Caco-2 (cell line): ENCODE measurements around the gene KCNJ1. TPM values are rescaled to one million over a fixed set of nuclear protein-coding genes. Genes with fewer than 3 reads are reported as not detected.

Source experiments
- BruUV-seq: library from RNA; stranded (reverse); fragments of 400-500 nt; replicated peaks from 2 replicates; lab custom pipeline; 2021; lab: Mats Ljungman, UMichigan
- CTCF ChIA-PET: fragments of 300-600 bp; sonication (Branson Sonifier 250); formaldehyde crosslinking; loops from one replicate; lab custom pipeline; 2022; ENCODE audit warnings: antibody characterized with exemption; lab: Charles Lee
- POLR2A ChIA-PET: fragments of 300-600 bp; sonication (Branson Sonifier 250); formaldehyde crosslinking; loops from one replicate; lab custom pipeline; 2022; ENCODE audit warnings: antibody characterized with exemption; lab: Charles Lee
- DNase-seq, 2 experiments: peaks; one replicate each; pipeline versions ENCODE4 v3.0.0 to v3.0.0-alpha.2; 2020 to 2022
- H3K27me3 ChIP-seq: replicated peaks from 2 replicates; pipeline ENCODE4 v1.6.0; 2011; ENCODE audit warnings: low read length; ENCODE audit not compliant: control insufficient read depth, insufficient read depth
- H3K36me3 ChIP-seq: 2 replicates; pipeline ENCODE4 v1.5.1; 2011; ENCODE audit warnings: low read length; ENCODE audit not compliant: control insufficient read depth, insufficient read depth
- H3K4me1 ChIP-seq: fragments of 250-450 bp; sonication (Bioruptor Pico); 2 replicates; pipeline ENCODE4 v1.5.1; 2020; ENCODE audit warnings: mild to moderate bottlenecking
- H3K4me3 ChIP-seq: 2 replicates; pipeline ENCODE4 v1.5.1; 2011; ENCODE audit warnings: low read depth, mild to moderate bottlenecking, control low read depth, low read length
- H3K9me3 ChIP-seq: fragments of 250-450 bp; sonication (Bioruptor Pico); 2 replicates; pipeline ENCODE4 v1.5.1; 2020; ENCODE audit warnings: mild to moderate bottlenecking, moderate library complexity
- H3K27ac Mint-ChIP-seq: one replicate; pipeline ENCODE4 v1.8.0; 2022; ENCODE audit warnings: mixed read lengths; ENCODE audit not compliant: unreplicated experiment
- H3K27me3 Mint-ChIP-seq: one replicate; pipeline ENCODE4 v1.8.0; 2022; ENCODE audit warnings: mixed read lengths; ENCODE audit not compliant: insufficient read depth, unreplicated experiment
- H3K36me3 Mint-ChIP-seq: one replicate; pipeline ENCODE4 v1.8.0; 2022; ENCODE audit warnings: mild to moderate bottlenecking, mixed read lengths; ENCODE audit not compliant: insufficient read depth, unreplicated experiment
- H3K4me1 Mint-ChIP-seq: one replicate; pipeline ENCODE4 v1.8.0; 2022; ENCODE audit warnings: low read depth, mixed read lengths; ENCODE audit not compliant: unreplicated experiment
- H3K4me3 Mint-ChIP-seq: one replicate; pipeline ENCODE4 v1.8.0; 2022; ENCODE audit warnings: mild to moderate bottlenecking, moderate library complexity, mixed read lengths; ENCODE audit not compliant: unreplicated experiment
- H3K9me3 Mint-ChIP-seq: one replicate; pipeline ENCODE4 v1.8.0; 2022; ENCODE audit warnings: mixed read lengths; ENCODE audit not compliant: unreplicated experiment
- CTCF ChIP-seq, 2 experiments: fragments of 200-600 bp in 1 of 2; IDR thresholded peaks; 1 replicate in 1 of 2; 2 replicates in 1 of 2; pipeline versions ENCODE4 v1.5.1 to v1.8.0; 2011 to 2022; ENCODE audit warnings: antibody characterized with exemption in 1 of 2, control low read depth in 1 of 2, inconsistent platforms in 1 of 2, low read depth in 1 of 2, low read length in 1 of 2, mild to moderate bottlenecking in 1 of 2, moderate library complexity in 1 of 2; ENCODE audit not compliant: insufficient read depth in 1 of 2, severe bottlenecking in 1 of 2, unreplicated experiment in 1 of 2
- intact Hi-C: fragments of 100-400 bp; cut with micrococcal nuclease; formaldehyde crosslinking; loops from one replicate; pipeline ENCODE4 v1.10.0; 2022; ENCODE audit not compliant: unreplicated experiment
- total RNA-seq: library from RNA; stranded (reverse); gene quantifications from 2 replicates; pipeline ENCODE4 v1.2.3, GENCODE V29; 2022

The KCNJ1 gene
- total RNA-seq, 1 experiment from 2014 or later, result not detected

GRCh38 chr11:128843198-128843785 lies 23.8 kb downstream of the KCNJ1 start:
- H3K27ac Mint-ChIP-seq, result no peak overlapping the region
- H3K36me3 ChIP-seq, result no peaks in the 10 kb centered on the region
- intact Hi-C loops, result no loop called here
- DNase-seq, result no peak
- H3K4me3 ChIP-seq, result no peak overlapping the region
- BruUV-seq, result no TSS peak
- no peak overlapping the region for H3K4me3 Mint-ChIP-seq
- no peaks in the 10 kb centered on the region for H3K4me1 ChIP-seq
- POLR2A ChIA-PET, result no interaction called here
- H3K9me3 ChIP-seq, result peaks cover 3% of the 10 kb centered on the region
- no peaks in the 10 kb centered on the region for H3K9me3 Mint-ChIP-seq
- CTCF ChIA-PET, result no interaction called here
- peaks cover 2% of the 10 kb centered on the region for H3K27me3 Mint-ChIP-seq
- TF ChIP-seq CTCF (IDR thresholded peaks at IDR 0.05; ENCODE audit: insufficient read depth in 1 of 2, low read depth in 1 of 2, low read length in 1 of 2, severe bottlenecking in 1 of 2, unreplicated experiment in 1 of 2), result no peak
- H3K27me3 ChIP-seq, result no peaks in the 10 kb centered on the region
- H3K4me1 Mint-ChIP-seq, result no peaks in the 10 kb centered on the region
- no peaks in the 10 kb centered on the region for H3K36me3 Mint-ChIP-seq

- H3K27me3 ChIP-seq, result no peaks in the 10 kb centered on the region
- H3K4me1 ChIP-seq, result peaks cover 1% of the 10 kb centered on the region
- peaks cover 3% of the 10 kb centered on the region; the same call in 1 of the 2 replicates for H3K9me3 ChIP-seq
- Mint-ChIP-seq H3K4me1 (no peaks in the 10 kb centered on the region), H3K4me3 (no peak overlapping the region), H3K36me3 (no peaks in the 10 kb centered on the region), H3K27ac (no peak overlapping the region), H3K27me3 (peaks cover 2% of the 10 kb centered on the region), H3K9me3 (no peaks in the 10 kb centered on the region)
- ChIA-PET CTCF (no interaction called here), POLR2A (no interaction called here)
- DNase-seq, result no peak
- no peak overlapping the region for H3K4me3 ChIP-seq
- intact Hi-C loops, result no loop called here
- no peaks in the 10 kb centered on the region for H3K36me3 ChIP-seq
- no peak for TF ChIP-seq CTCF (IDR thresholded peaks at IDR 0.05; ENCODE audit: insufficient read depth in 1 of 2, low read depth in 1 of 2, low read length in 1 of 2, severe bottlenecking in 1 of 2, unreplicated experiment in 1 of 2)
- no TSS peak for BruUV-seq
These were observed 25.5 kb downstream of the KCNJ1 start for GRCh38 chr11:128841461-128842072.

- no TSS peak for BruUV-seq
- no peaks in the 10 kb centered on the region for H3K27me3 Mint-ChIP-seq
- Histone ChIP-seq H3K27me3 (no peaks in the 10 kb centered on the region), H3K36me3 (no peaks in the 10 kb centered on the region), H3K9me3 (peaks cover 3% of the 10 kb centered on the region; the same call in 1 of the 2 replicates), H3K4me3 (no peak overlapping the region), H3K4me1 (peaks cover 7% of the 10 kb centered on the region)
- H3K9me3 Mint-ChIP-seq, result no peaks in the 10 kb centered on the region
- no peak overlapping the region for H3K4me3 Mint-ChIP-seq
- intact Hi-C loops, result no loop called here
- no peak overlapping the region for H3K27ac Mint-ChIP-seq
- CTCF ChIA-PET, result no interaction called here
- no peak for DNase-seq
- H3K4me1 Mint-ChIP-seq, result peaks cover 7% of the 10 kb centered on the region
- no peak for TF ChIP-seq CTCF (IDR thresholded peaks at IDR 0.05; ENCODE audit: insufficient read depth in 1 of 2, low read depth in 1 of 2, low read length in 1 of 2, severe bottlenecking in 1 of 2, unreplicated experiment in 1 of 2)
- peaks cover 5% of the 10 kb centered on the region for H3K36me3 Mint-ChIP-seq
- POLR2A ChIA-PET, result no interaction called here
These were observed 26.3 kb downstream of the KCNJ1 start for GRCh38 chr11:128840783-128841182.
